Measurements from ENCODE around the gene KCND3. TPM values are rescaled to one million over a fixed set of nuclear protein-coding genes. Genes with fewer than 3 reads are reported as not detected.

Gene KCND3
- total and polyA plus RNA-seq, 2 donors (not counting 3 experiments of a cell fraction or from before 2014, with no cell fraction given): 0.03 TPM; not detected in 1

DNA sequence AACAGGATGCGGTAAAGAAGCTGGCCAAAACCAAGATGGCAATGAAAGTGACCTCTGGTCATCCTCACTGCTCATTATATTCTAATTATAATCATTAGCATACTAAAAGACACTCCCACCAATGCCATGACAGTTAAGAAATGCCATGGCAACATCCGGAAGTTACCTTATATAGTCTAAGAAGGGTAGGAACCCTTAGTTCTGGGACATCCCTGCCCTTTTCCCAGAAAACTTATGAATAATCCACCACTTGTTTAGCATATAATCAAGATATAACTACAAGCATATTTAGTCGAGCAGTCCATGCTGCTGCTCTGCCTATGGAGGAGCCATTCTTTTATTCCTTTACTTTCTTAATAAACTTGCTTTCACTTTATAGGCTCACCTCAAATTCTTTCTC lies 154.0 kb downstream of the KCND3 start:
- no peaks in the 10 kb centered on the region for H3K27me3 ChIP-seq (ENCODE audit: control insufficient read depth in 2 of 2, insufficient read depth in 2 of 2, low read length in 2 of 2)
- H3K4me2 ChIP-seq (ENCODE audit: insufficient read depth, low read length): no peak overlapping the region
- POLR2A ChIA-PET: no interaction called here
- BruUV-seq (replicated peaks): no TSS peak
- no peaks in the 10 kb centered on the region for H3K79me2 ChIP-seq (ENCODE audit: control insufficient read depth, insufficient read depth, low read length)
- no peaks in the 10 kb centered on the region for H3K36me3 ChIP-seq (ENCODE audit: control insufficient read depth in 2 of 2, extremely low read depth in 1 of 2, insufficient read depth in 2 of 2, low read length in 2 of 2)
- H3K4me1 ChIP-seq (ENCODE audit: control insufficient read depth, extremely low read depth, insufficient read depth, low read length): no peaks in the 10 kb centered on the region
- H3K27ac ChIP-seq (ENCODE audit: insufficient read depth, low read depth, low read length): no peak overlapping the region
- no peaks in the 10 kb centered on the region for H4K20me1 ChIP-seq (replicated peaks; ENCODE audit: control insufficient read depth, extremely low read depth, insufficient read depth, low read length)
- no peak for FAIRE-seq
- DNase-seq (ENCODE audit: low read depth, low spot score): no peak
- H3K9me3 ChIP-seq (replicated peaks; ENCODE audit: control insufficient read depth, insufficient read depth, low read length): no peaks in the 10 kb centered on the region
- TF ChIP-seq GATA2 (IDR thresholded peaks at IDR 0.05; ENCODE audit: insufficient read depth, insufficient read length, low read depth, low read length): no peak
- dilution Hi-C loops (cut with MboI; ENCODE audit: extremely low pct_ligation_motif_present, low sequenced_read_pairs): no loop called here
- H3K9ac ChIP-seq (replicated peaks; ENCODE audit: extremely low read depth, insufficient read depth, low read length): no peak overlapping the region
- H2AFZ ChIP-seq (ENCODE audit: low read depth, low read length): no peak overlapping the region
- intact Hi-C loops (cut with micrococcal nuclease): no loop called here
- CTCF ChIA-PET: no interaction called here
- H3K4me3 ChIP-seq (replicated peaks in 1 of 3; ENCODE audit: insufficient read depth in 1 of 3, low read depth in 1 of 3, low read length in 3 of 3): no peak overlapping the region
- no peaks in the 10 kb centered on the region for H3K9me1 ChIP-seq (replicated peaks; ENCODE audit: control insufficient read depth, extremely low read depth, insufficient read depth, low read length)

- dilution Hi-C loops (cut with MboI; ENCODE audit: extremely low pct_ligation_motif_present, low sequenced_read_pairs): no loop called here
- no peaks in the 10 kb centered on the region for H3K9me1 ChIP-seq (replicated peaks; ENCODE audit: control insufficient read depth, extremely low read depth, insufficient read depth, low read length)
- H2AFZ ChIP-seq (ENCODE audit: low read depth, low read length): no peak overlapping the region
- H3K9me3 ChIP-seq (replicated peaks; ENCODE audit: control insufficient read depth, insufficient read depth, low read length): no peaks in the 10 kb centered on the region
- no peak overlapping the region for H3K4me3 ChIP-seq (replicated peaks in 1 of 3; ENCODE audit: insufficient read depth in 1 of 3, low read depth in 1 of 3, low read length in 3 of 3)
- intact Hi-C loops (cut with micrococcal nuclease): no loop called here
- TF ChIP-seq GATA2 (IDR thresholded peaks at IDR 0.05; ENCODE audit: insufficient read depth, insufficient read length, low read depth, low read length) (no peak), CTCF (IDR thresholded peaks at IDR 0.05; ENCODE audit: extremely low read depth in 1 of 2, insufficient read depth in 1 of 2, low read depth in 1 of 2, low read length in 2 of 2) (no peak), JUN (IDR thresholded peaks at IDR 0.05; ENCODE audit: borderline replicate concordance, insufficient read depth, insufficient read length, low read depth) (no peak), POLR2AphosphoS5 (IDR thresholded peaks at IDR 0.05; ENCODE audit: insufficient read depth, low read depth, low read length) (no peak), EZH2 (IDR thresholded peaks at IDR 0.05; ENCODE audit: borderline replicate concordance, low read depth, low read length, severe bottlenecking) (no peak), FOS (IDR thresholded peaks at IDR 0.05; ENCODE audit: borderline replicate concordance, insufficient read depth, low read length) (no peak), MYC (IDR thresholded peaks at IDR 0.05; ENCODE audit: low read depth, low read length) (no peak), POLR2A (IDR thresholded peaks at IDR 0.05; ENCODE audit: low read depth, low read length) (no peak), MAX (IDR thresholded peaks at IDR 0.05; ENCODE audit: insufficient read depth, insufficient read length) (no peak)
- H3K36me3 ChIP-seq (ENCODE audit: control insufficient read depth in 2 of 2, extremely low read depth in 1 of 2, insufficient read depth in 2 of 2, low read length in 2 of 2): no peaks in the 10 kb centered on the region
- FAIRE-seq: no peak
- no peaks in the 10 kb centered on the region for H3K27me3 ChIP-seq (ENCODE audit: control insufficient read depth in 2 of 2, insufficient read depth in 2 of 2, low read length in 2 of 2)
- DNase-seq (ENCODE audit: low read depth, low spot score): no peak
- POLR2A ChIA-PET: no interaction called here
- no TSS peak for BruUV-seq (replicated peaks)
- H4K20me1 ChIP-seq (replicated peaks; ENCODE audit: control insufficient read depth, extremely low read depth, insufficient read depth, low read length): no peaks in the 10 kb centered on the region
- CTCF ChIA-PET: no interaction called here
- H3K79me2 ChIP-seq (ENCODE audit: control insufficient read depth, insufficient read depth, low read length): no peaks in the 10 kb centered on the region
- H3K9ac ChIP-seq (replicated peaks; ENCODE audit: extremely low read depth, insufficient read depth, low read length): no peak overlapping the region
- H3K27ac ChIP-seq (ENCODE audit: insufficient read depth, low read depth, low read length): no peak overlapping the region
- no peaks in the 10 kb centered on the region for H3K4me1 ChIP-seq (ENCODE audit: control insufficient read depth, extremely low read depth, insufficient read depth, low read length)
- no peak overlapping the region for H3K4me2 ChIP-seq (ENCODE audit: insufficient read depth, low read length)
These were observed 154.5 kb downstream of the KCND3 start for GRCh38 chr1:111834956-111835355.

Measured in endothelial cell of umbilical vein (primary cell).